HG03571 (cell line): ENCODE data around the gene RNU7-1.
A peak's percentile ranks its signal among the peaks of the same experiment; 100 is the strongest.

Source experiments
- ATAC-seq: cut with Tn5 transposase; IDR thresholded peaks from one replicate; pipeline ENCODE4 v1.9.1; 2021; ENCODE audit not compliant: unreplicated experiment

The RNU7-1 gene

DNA sequence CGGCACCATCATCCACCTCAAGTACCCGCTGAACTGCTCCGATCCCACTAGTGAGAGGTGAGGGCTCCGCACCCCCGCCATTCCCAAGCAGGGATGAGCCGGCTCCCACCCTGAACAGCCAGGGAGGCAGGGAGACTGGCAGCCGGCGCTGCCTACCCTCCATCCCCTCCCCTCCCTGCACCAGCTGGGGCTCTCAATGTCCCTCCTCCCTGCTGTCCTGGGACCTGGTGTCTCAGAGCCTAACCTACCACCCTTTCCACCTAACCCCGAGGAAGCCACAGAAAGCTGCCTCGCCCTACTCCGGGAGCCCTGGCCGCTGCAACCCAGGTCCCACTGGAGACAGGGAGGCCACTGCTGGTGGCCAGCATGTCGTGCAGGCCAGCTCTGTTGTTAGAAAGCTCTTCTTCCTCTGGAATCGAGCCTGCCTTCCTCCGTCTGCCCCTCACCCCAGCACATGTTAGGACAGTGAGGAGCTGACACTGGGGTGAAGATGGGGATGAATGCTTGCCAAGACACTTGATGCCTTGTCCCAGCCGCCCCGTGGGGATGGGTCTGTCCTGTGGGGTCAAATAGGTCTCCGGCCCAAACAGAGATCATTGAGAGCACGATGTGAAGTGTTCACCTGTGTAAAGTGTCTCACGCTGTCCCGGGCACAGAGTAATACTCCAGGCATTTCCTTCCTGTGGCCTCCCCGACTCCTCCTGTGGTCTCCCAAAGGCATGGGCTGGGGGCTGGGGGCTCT is 8.7 kb downstream of the RNU7-1 start:
- ATAC-seq = no peak

GRCh38 chr12:6952863-6953441 is 9.3 kb downstream of the RNU7-1 start:
- no peak for ATAC-seq

DNA sequence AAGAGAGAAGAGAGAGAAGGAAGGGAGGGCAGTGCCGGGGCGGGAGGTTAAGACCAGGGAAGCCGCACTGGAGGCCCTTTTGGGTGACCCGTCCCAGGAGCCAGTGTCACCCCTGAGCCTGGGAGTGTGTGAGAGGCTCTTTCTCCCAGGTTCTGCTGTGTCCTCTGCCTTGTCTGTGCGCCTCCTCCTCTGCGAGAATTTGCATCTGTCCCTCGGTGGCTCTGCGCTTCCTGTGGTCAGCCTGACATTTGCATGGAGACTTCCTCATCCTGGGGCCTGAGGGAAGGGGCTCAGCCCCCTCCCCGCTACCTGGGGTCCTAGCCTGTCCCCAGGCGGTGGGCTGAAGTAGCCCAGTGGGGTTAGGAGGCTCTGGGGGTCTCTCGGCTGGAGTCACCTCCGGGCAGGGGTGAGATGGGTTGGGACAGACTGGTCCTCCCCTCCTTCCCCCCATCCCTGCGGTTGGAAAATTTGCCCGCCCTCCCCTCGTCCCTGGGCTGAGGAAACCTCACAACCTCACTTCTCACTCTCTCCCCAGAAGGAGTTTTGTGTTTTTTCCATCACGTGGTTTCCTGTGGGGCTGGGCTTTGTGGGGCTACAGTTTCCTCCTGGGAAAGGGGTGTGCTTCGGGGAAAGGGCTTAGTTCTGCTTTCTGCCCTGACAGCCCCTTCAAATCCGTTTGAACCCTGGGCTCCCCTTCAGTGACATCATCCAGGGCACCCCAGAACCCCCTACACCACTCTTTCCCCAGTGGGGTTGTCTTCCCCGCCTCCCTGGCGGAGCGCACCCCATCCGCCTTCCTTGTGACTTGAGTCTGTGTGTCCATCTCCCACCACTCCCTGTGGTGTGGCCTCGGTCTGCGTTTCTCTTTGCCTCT is 10.1 kb downstream of the RNU7-1 start:
- ATAC-seq = peak; percentile 42

GRCh38 chr12:6954316-6955107 is 10.9 kb downstream of the RNU7-1 start:
- no peak for ATAC-seq

- no peak for ATAC-seq
These were observed 11.7 kb downstream of the RNU7-1 start for GRCh38 chr12:6955108-6956020.

- no peak for ATAC-seq
These were observed 12.6 kb downstream of the RNU7-1 start for GRCh38 chr12:6956021-6956727.

DNA sequence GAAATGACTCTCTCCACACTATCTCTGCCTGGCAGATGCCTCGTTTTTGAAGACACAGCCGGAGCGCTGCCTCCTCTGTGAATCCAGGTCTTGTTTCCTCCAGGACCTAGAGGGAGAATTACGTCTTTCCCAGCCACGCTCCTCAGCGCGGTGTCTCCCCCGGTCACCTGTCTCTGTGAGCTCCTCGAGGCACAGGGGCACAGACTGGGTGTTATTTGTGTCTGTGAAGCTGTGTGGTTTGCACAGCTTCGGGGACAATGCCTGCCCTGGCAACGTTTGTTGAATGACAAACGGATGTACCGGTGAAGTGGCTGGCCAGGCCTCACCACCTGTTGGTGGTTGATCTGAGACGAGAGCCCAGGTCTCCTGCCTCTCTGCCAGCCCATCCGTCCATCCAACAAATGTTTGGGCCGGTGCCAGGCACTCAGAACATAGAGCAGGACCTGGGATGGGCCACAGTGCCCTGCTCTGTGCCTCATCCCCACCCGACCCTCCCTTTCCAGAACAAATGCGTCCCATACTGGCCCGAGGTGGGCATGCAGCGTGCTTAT is 13.6 kb downstream of the RNU7-1 start:
- ATAC-seq = no peak

GRCh38 chr12:6957741-6958608 is 14.4 kb downstream of the RNU7-1 start:
- ATAC-seq = no peak

DNA sequence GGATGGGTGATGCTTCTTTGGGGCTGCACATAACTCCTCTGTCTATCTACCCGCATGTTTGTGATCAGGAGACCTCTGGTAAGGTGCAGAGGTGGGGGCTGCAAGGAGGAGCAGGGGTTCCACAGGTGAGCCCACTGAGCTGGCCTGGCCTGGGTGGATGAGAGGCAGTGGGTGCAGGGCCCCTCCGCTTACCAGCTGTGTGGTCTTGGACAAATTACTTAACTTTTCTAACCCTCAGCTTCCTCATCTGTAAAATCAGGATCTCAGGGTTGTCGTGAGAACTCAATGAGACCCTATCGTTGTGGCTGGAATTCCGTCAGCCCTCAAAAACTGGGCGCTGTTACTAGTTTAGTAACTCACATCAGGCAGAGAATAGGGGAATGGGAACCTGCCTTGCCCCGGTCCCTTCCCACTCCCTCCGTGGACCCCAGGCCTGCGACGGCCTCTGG is 15.0 kb downstream of the RNU7-1 start:
- no peak for ATAC-seq

- peak; percentile 44 for ATAC-seq
These were observed 15.6 kb downstream of the RNU7-1 start for GRCh38 chr12:6959058-6959804.

- no peak for ATAC-seq
These were observed 16.4 kb downstream of the RNU7-1 start for GRCh38 chr12:6959805-6960592.

DNA sequence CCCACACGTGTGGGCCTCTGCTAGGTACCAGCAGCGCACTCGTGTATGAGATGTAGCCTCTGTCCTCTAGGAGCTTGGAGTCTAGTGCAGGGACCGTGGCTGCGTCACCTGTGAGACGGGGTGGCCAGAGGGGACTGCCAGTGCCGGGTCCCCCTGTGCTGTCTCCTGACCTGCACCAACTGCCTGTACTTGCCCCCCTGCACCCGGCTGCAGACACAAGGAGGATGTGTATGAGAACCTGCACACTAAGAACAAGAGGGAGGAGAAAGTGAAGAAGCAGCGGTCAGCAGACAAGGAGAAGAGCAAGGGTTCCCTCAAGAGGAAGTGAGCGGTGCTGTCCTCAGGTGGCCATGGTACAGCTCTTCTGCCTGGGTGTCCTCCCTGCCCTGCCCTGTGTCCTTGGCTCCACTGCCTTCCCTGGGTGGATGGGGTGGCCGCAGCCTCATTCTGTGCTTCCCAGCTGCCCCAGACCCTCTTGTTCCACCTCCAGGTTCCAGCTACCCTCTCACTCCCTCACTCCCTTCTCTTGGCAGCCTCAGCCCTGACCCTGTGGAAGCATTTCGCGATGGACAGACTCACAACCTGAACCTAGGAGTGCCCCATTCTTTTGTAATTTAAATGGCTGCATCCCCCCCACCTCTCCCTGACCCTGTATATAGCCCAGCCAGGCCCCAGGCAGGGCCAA is 17.1 kb downstream of the RNU7-1 start:
- no peak for ATAC-seq

DNA sequence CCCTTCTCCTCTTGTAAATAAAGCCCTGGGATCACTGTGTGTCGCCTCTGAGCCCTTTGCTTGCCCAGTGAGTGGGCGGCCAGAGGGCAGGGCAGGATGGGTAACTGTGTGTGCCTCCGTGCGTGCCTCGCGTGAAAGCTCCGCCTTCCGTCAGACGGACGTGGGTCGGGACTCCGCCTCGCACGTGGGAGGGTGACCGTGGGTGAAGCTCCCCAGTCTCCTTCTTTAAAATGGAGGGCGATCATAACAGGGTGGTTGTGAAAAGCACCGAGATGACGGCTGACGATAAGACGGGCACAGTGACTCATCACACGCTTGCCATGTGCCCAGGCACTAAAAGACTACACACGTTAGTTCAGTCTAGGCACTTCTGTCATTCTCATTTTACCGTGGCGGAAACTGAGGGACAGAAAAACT is 17.7 kb downstream of the RNU7-1 start:
- no peak for ATAC-seq

- ATAC-seq = no peak
These were observed 18.2 kb downstream of the RNU7-1 start for GRCh38 chr12:6961695-6962284.

DNA sequence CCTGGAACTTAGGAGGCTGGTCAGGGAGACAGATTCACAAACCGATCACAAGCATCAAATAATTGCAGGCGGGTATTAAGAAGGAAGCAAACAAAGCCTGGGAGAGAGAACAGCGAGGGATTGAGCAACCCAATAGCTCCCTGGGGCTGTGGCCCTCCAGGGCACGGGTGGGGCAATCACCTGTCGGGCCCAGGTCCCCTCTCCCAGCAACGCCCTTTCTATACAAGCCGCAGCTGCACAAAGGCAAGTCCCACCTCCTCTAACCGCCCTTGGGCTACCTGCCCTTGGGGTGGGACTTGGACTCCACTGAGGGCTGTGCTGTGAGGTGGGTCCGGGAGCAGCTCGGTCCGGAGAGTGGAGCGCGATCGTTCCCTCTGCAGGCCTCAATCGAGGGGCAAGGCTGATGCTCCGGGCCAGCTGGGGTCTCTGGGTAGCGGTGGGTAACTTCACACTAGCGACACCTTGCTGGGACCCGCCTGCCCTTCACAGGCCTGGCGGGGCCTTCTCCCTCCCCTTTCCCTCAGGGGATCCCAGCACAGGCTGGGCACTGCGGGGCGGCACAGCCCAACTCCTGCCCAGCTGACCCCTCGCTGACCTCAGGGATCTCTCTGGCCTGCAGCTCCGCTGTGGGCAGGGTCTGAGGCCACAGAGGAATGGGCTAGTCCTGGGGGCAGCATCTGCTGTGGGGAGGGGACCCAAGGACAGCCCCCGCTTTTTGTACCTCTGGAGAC is 18.8 kb downstream of the RNU7-1 start:
- ATAC-seq = no peak
